Common myeloid progenitor, CD34-positive (primary cell): ENCODE results near the gene GNE.

Experiments
- CTCF ChIA-PET: fragments of 350-600 bp; sonication (Branson Sonifier 250); formaldehyde crosslinking; loops from one replicate; lab custom pipeline; 2021; ENCODE audit warnings: antibody characterized with exemption; lab: Charles Lee
- POLR2A ChIA-PET: fragments of 350-600 bp; sonication (Branson Sonifier 250); formaldehyde crosslinking; loops from one replicate; lab custom pipeline; 2021; ENCODE audit warnings: antibody characterized with exemption; lab: Charles Lee
- DNase-seq, 3 donors: peaks; one replicate each; pipeline versions ENCODE4 v3.0.0 to v3.0.0-alpha.2; 2013
- H3K27ac ChIP-seq, 2 experiments: 1 replicate in 1 of 2; 2 replicates in 1 of 2; pipeline ENCODE4 v1.7.0; 2013; ENCODE audit warnings: inconsistent platforms in 2 of 2, low read length in 2 of 2, mild to moderate bottlenecking in 2 of 2, low read depth in 1 of 2, moderate library complexity in 1 of 2; ENCODE audit not compliant: severe bottlenecking in 2 of 2, insufficient read depth in 1 of 2, poor library complexity in 1 of 2
- H3K27me3 ChIP-seq, 5 experiments: replicated peaks in 2 of 5; 1 replicate in 3 of 5; 2 replicates in 2 of 5; pipeline versions ENCODE4 v1.6.1 to v1.7.0; 2013; ENCODE audit warnings: low read length in 4 of 5, mild to moderate bottlenecking in 2 of 5, moderate library complexity in 2 of 5, inconsistent platforms in 1 of 5; ENCODE audit not compliant: insufficient read depth in 5 of 5, control insufficient read depth in 4 of 5
- H3K36me3 ChIP-seq, 4 experiments: 1 replicate in 2 of 4; 2 replicates in 2 of 4; pipeline versions ENCODE4 v1.6.1 to v1.7.0; 2013; ENCODE audit warnings: low read length in 3 of 4, control low read depth in 1 of 4, mild to moderate bottlenecking in 1 of 4; ENCODE audit not compliant: control insufficient read depth in 4 of 4, insufficient read depth in 4 of 4
- H3K4me1 ChIP-seq, 4 experiments: 1 replicate in 3 of 4; 2 replicates in 1 of 4; pipeline versions ENCODE4 v1.6.1 to v1.7.1; 2013; ENCODE audit warnings: low read length in 3 of 4, mild to moderate bottlenecking in 3 of 4, control low read depth in 1 of 4, inconsistent platforms in 1 of 4, moderate library complexity in 1 of 4; ENCODE audit not compliant: control insufficient read depth in 4 of 4, insufficient read depth in 4 of 4; ENCODE audit errors: control extremely low read depth in 1 of 4
- H3K4me3 ChIP-seq, 7 experiments: 1 replicate in 4 of 7; 2 replicates in 3 of 7; pipeline versions ENCODE4 v1.5.1 to v1.7.0; 2013; ENCODE audit warnings: mild to moderate bottlenecking in 7 of 7, low read length in 6 of 7, moderate library complexity in 6 of 7, inconsistent platforms in 2 of 7, low read depth in 2 of 7, control low read depth in 1 of 7; ENCODE audit not compliant: insufficient read depth in 4 of 7, control insufficient read depth in 1 of 7; ENCODE audit errors: extremely low read depth in 1 of 7
- H3K9me3 ChIP-seq, 5 experiments: 1 replicate in 4 of 5; 2 replicates in 1 of 5; pipeline versions ENCODE4 v1.6.1 to v1.7.1; 2013; ENCODE audit warnings: low read length in 4 of 5, mild to moderate bottlenecking in 2 of 5, inconsistent platforms in 1 of 5, low read depth in 1 of 5, moderate library complexity in 1 of 5; ENCODE audit not compliant: control insufficient read depth in 4 of 5, insufficient read depth in 2 of 5; ENCODE audit errors: control extremely low read depth in 1 of 5
- WGBS: methylation state at CpG from one replicate; pipeline ENCODE4 v1.1.5; 2013; ENCODE audit not compliant: insufficient coverage; 5-methylcytosine and 5-hydroxymethylcytosine counted together

Gene GNE

DNA sequence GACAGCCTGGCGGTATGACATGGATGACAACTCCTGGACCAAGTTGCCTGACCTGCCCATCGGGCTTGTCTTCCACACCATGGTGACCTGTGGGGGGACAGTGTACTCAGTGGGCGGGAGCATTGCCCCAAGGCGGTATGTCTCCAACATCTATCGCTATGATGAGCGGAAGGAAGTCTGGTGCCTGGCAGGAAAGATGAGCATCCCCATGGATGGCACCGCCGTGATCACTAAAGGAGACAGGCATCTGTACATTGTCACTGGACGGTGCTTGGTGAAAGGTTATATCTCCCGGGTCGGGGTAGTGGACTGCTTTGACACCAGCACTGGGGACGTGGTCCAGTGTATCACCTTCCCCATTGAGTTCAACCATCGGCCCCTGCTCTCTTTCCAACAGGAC is 87.7 kb downstream of the GNE start:
- WGBS, result 93% methylated on average over 13 of the region's 13 CpGs
- Histone ChIP-seq H3K27ac (no peak overlapping the region), H3K36me3 (no peaks in the 10 kb centered on the region), H3K4me3 (no peak overlapping the region), H3K4me1 (peaks cover 0 to 10% (median 2%) of the 10 kb centered on the region in 4 experiments), H3K27me3 (peaks cover 0 to 3% (median 0%) of the 10 kb centered on the region in 5 experiments), H3K9me3 (no peaks in the 10 kb centered on the region)
- no peak for DNase-seq
- ChIA-PET CTCF (interaction anchor here (0.7 to 13.7 kb wide), 3 partner anchors 19 to 68 kb away, joined by 3 to 214 read pairs (median 20); partner anchors contain the start of gene CLTA), POLR2A (no interaction called here)

DNA sequence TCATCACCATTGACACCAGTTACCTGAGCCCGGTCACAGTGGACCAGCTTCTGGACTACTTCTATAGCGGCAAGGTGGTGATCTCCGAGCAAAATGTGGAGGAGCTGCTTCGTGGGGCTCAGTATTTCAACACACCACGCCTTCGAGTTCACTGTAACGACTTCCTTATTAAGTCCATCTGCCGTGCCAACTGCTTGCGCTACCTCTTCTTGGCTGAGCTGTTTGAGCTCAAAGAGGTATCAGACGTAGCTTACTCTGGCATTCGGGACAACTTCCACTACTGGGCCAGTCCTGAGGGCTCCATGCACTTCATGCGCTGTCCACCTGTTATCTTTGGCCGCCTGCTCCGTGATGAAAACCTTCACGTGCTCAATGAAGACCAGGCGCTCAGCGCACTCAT is 88.5 kb downstream of the GNE start:
- ChIA-PET POLR2A (no interaction called here), CTCF (interaction anchor here (0.7 to 13.7 kb wide), 9 partner anchors 15 to 68 kb away, joined by 3 to 214 read pairs (median 3); partner anchors contain the start of gene CLTA)
- 95% methylated on average over 17 of the region's 17 CpGs for WGBS

DNA sequence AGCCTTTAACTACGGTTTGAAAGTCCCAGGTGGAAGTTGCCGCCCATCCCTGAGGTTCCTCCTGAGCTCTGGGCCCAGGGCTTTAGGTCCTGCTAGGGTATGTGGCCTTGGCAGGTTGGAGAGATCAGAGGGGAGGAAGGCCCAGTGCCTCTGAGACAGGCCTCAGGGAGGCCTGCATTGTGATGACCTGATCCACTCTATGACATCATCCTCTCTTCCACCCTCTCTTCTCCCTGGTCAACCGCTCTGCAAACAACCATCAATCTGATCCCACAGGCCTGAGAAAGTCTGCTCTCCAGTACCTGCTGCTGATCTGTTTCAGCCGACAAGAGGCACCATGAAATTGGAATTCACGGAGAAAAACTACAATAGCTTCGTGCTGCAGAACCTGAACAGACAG is 89.1 kb downstream of the GNE start, which contains the start of gene CCIN:
Gene CCIN, plus strand, starts transcription at position 223 of the 400 bp plus-strand sequence. Its CDS starts 115 bp downstream, at position 338.
- DNase-seq, result no peak
- 100% methylated on average over 4 of the region's 6 CpGs for WGBS
- H3K36me3 ChIP-seq, result no peaks in the 10 kb centered on the region

More for the DNA sequence above, 88.5 kb downstream of the GNE start:
- Histone ChIP-seq H3K4me3 (no peak overlapping the region), H3K27me3 (peaks cover 0 to 3% (median 0%) of the 10 kb centered on the region in 5 experiments), H3K9me3 (no peaks in the 10 kb centered on the region), H3K27ac (no peak overlapping the region), H3K36me3 (no peaks in the 10 kb centered on the region), H3K4me1 (peaks cover 0 to 12% (median 2%) of the 10 kb centered on the region in 4 experiments)
- no peak for DNase-seq

DNA sequence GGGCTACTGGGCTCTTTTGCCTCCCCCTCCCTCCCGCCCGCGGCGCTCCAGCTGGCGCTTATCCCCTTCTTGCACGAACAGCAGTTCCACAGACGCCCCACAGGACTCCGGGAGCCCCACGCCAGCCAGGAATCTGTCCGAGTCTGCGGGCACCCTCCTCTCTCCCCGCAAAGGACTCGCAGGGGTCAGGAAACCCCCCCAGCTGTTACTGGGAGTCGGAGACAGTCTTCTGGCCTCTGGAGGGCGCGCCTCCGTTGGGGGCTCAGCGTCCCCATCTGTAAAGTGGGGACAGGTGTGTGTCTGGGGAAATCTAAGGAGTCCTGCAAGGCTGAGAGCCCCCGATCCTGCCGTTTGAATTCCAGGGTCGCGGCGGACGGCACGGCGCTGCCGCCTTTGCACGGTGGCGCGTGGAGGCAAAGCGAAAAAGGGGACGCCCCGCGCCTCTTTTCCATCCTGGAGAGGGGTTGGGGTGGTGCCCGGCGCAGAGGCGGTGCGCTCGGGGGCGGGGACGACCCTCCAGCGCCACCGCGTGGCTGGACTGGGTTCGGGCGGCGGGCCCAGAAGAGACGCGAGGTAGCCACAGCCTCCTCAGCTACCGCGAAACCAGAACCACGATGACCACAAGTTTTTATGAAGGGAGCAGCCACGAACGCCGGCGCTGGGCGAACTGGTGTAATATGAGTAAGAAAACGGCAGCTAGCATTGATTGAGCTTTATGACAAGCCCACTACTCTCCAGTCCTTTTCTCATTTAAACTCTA is 91.9 kb downstream of the GNE start:
- Histone ChIP-seq H3K9me3 (no peaks in the 10 kb centered on the region), H3K27me3 (peaks cover 0 to 3% (median 0%) of the 10 kb centered on the region in 5 experiments), H3K4me1 (peaks cover 0 to 26% (median 10%) of the 10 kb centered on the region in 4 experiments), H3K36me3 (no peaks in the 10 kb centered on the region), H3K27ac (no peak overlapping the region), H3K4me3 (peak overlapping the region in 6 of 7 experiments; percentile 27 to 72 (median 55))
- ChIA-PET POLR2A (interaction anchor here (0.7 to 1.7 kb wide), 3 partner anchors 11 to 19 kb away, joined by 3 to 6 read pairs (median 3); no protein-coding TSS in a partner anchor), CTCF (interaction anchor here (0.7 to 13.7 kb wide), 27 partner anchors 8 to 190 kb away, joined by 3 to 214 read pairs (median 5); partner anchors contain the start of genes CLTA and GLIPR2)
- DNase-seq, result peak; percentile 88 to 93 (median 93)
- 15% methylated on average over 29 of the region's 58 CpGs for WGBS

More for the DNA sequence above, 89.1 kb downstream of the GNE start, which contains the start of gene CCIN:
- peaks cover 0 to 17% (median 2%) of the 10 kb centered on the region in 4 experiments for H3K4me1 ChIP-seq
- ChIA-PET POLR2A (interaction anchor here (1.2 kb wide), 1 partner anchor 25 kb away, joined by 3 read pairs; no protein-coding TSS in a partner anchor), CTCF (interaction anchor here (0.8 to 13.7 kb wide), 7 partner anchors 14 to 67 kb away, joined by 3 to 214 read pairs (median 3); partner anchors contain the start of gene CLTA)
- peaks cover 0 to 3% (median 0%) of the 10 kb centered on the region in 5 experiments for H3K27me3 ChIP-seq
- no peak within 1 kb of the TSS for H3K4me3 ChIP-seq
- H3K9me3 ChIP-seq, result no peaks in the 10 kb centered on the region
- H3K27ac ChIP-seq, result no peak within 1 kb of the TSS

DNA sequence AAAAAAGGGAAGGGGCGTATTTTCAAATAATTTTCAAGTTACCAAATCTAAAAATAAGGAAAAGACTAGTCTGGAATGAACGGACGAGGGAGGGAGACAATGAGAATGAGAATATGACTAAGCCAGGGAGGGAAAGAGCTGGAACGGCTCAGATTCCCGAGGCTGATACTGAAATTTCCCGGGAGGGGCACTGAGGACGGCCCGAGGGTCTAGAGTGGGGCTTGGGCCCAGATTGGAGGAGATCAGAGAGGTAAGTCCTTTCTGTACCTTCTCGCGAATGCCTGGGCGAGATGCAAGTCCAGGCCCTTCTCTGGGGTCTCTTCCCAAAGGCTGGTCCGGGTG is 92.5 kb downstream of the GNE start:
- Histone ChIP-seq H3K4me1 (peaks cover 0 to 26% (median 10%) of the 10 kb centered on the region in 4 experiments), H3K9me3 (no peaks in the 10 kb centered on the region), H3K27me3 (peaks cover 0 to 3% (median 0%) of the 10 kb centered on the region in 5 experiments), H3K27ac (no peak overlapping the region), H3K36me3 (no peaks in the 10 kb centered on the region), H3K4me3 (no peak overlapping the region)
- no peak for DNase-seq
- POLR2A ChIA-PET, result interaction anchor here (0.7 to 1.1 kb wide), 2 partner anchors 16 to 18 kb away, joined by 3 read pairs; no protein-coding TSS in a partner anchor
- 92% methylated on average over 11 of the region's 12 CpGs for WGBS
- CTCF ChIA-PET, result interaction anchor here (1.2 to 13.7 kb wide), 12 partner anchors 10 to 74 kb away, joined by 5 to 214 read pairs (median 7); partner anchors contain the start of gene GLIPR2

DNA sequence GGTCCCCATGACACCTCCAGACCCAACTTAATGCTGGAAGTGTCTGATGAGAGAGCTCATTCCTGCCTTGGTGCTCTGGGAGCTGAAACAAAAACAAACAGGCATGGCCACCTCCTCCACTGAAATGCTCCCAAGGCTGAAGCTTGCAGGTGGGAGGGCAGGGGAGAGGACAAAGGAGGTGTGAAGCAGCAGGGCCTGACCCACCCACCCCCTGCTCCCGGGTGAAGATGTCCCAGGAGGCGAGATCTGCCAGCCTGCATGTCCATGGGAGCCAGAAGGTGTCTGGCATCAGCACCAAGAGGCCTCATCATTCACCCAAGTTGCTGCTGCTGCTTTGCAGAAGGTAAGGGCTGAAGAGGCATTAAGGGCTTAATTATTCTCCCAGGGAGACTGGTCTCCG is 93.3 kb downstream of the GNE start:
- ChIA-PET CTCF (interaction anchor here (1.0 to 13.7 kb wide), 11 partner anchors 9 to 63 kb away, joined by 4 to 214 read pairs (median 10); partner anchors contain the start of genes CLTA and GLIPR2), POLR2A (interaction anchor here (1.0 kb wide), 1 partner anchor 10 kb away, joined by 3 read pairs; no protein-coding TSS in a partner anchor)
- Histone ChIP-seq H3K4me3 (no peak overlapping the region), H3K4me1 (peaks cover 0 to 26% (median 12%) of the 10 kb centered on the region in 4 experiments), H3K9me3 (no peaks in the 10 kb centered on the region), H3K27me3 (peaks cover 0 to 3% (median 0%) of the 10 kb centered on the region in 5 experiments), H3K27ac (no peak overlapping the region), H3K36me3 (no peaks in the 10 kb centered on the region)
- WGBS, result 100% methylated on average over 3 of the region's 3 CpGs
- no peak for DNase-seq
